Stomach (tissue), 9 donors: ENCODE data around the gene TTC8. TPM values are rescaled to one million over a fixed set of nuclear protein-coding genes. Genes with fewer than 3 reads are reported as not detected.

Experiments used
- DNase-seq, 2 donors: peaks; one replicate each; pipeline versions ENCODE4 v3.0.0 to v3.0.0-alpha.2; 2013 to 2019
- H3K27ac ChIP-seq, 5 donors: fragments of 200-600 bp in 4 of 5; sonication (generic) in 4 of 5; one replicate each; pipeline ENCODE4 v1.5.1; 2013 to 2019; ENCODE audit warnings: mild to moderate bottlenecking in 1 of 5, moderate library complexity in 1 of 5
- H3K27me3 ChIP-seq, 3 donors: fragments of 200-600 bp; sonication (generic); one replicate each; pipeline ENCODE4 v1.5.1; 2017 to 2019; ENCODE audit warnings: mixed run types in 1 of 3
- H3K36me3 ChIP-seq, 4 donors: fragments of 200-600 bp; sonication (generic); 1 replicate in 3 of 4; 2 replicates in 1 of 4; pipeline ENCODE4 v1.5.1; 2016 to 2019
- H3K4me1 ChIP-seq, 4 donors: fragments of 200-600 bp; sonication (generic); one replicate each; pipeline ENCODE4 v1.5.1; 2016 to 2019
- H3K4me3 ChIP-seq, 4 donors: fragments of 200-600 bp; sonication (generic) in 3 of 4; one replicate each; pipeline ENCODE4 v1.5.1; 2016 to 2019; ENCODE audit warnings: mild to moderate bottlenecking in 1 of 4
- H3K9me3 ChIP-seq, 4 donors: fragments of 200-600 bp; sonication (generic); one replicate each; pipeline ENCODE4 v1.5.1; 2016 to 2019
- EP300 ChIP-seq: sonication (generic); formaldehyde crosslinking; IDR thresholded peaks from one replicate; pipeline ENCODE4 v1.6.1; 2017; ENCODE audit warnings: antibody characterized with exemption
- POLR2A ChIP-seq, 4 donors: fragments of 450-650 bp; IDR thresholded peaks; one replicate each; pipeline ENCODE4 v1.6.1; 2016; ENCODE audit warnings: antibody characterized with exemption in 4 of 4, control low read depth in 2 of 4, mild to moderate bottlenecking in 1 of 4, moderate library complexity in 1 of 4
- POLR2AphosphoS5 ChIP-seq, 3 donors: sonication (generic); formaldehyde crosslinking; IDR thresholded peaks; one replicate each; pipeline ENCODE4 v1.6.1; 2016; ENCODE audit warnings: antibody characterized with exemption in 3 of 3
- WGBS, 5 donors: extraction: QIAGEN DNeasy Blood & Tissue Kit in 3 of 5; methylation state at CpG; one replicate each; pipeline versions ENCODE4 v1.1.5 to v1.1.7; 2013 to 2018; 5-methylcytosine and 5-hydroxymethylcytosine counted together
- intact Hi-C: fragments of 100-400 bp; cut with DNase I; formaldehyde crosslinking; loops from one replicate; pipeline ENCODE4 v1.15.1; 2023; ENCODE audit warnings: low total_unique reads
- polyA plus RNA-seq, 3 donors: library from polyadenylated mRNA; stranded (reverse); fragments of 200-250 nt; gene quantifications; one replicate each; pipeline ENCODE4 v1.2.3, GENCODE V29; 2013
- total RNA-seq, 5 donors: library from RNA; depleted of rRNA; stranded (reverse); fragments of >200 nt; gene quantifications; one replicate each; pipeline versions ENCODE4 v1.1.0 to v1.2.3, GENCODE V29; 2014 to 2016
- TF ChIP-seq, protein P1 (sequence below), 7 experiments: fragments of 450-650 bp in 4 of 7; fragments of 200-600 bp in 3 of 7; sonication (generic) in 3 of 7; IDR thresholded peaks; one replicate each; pipeline ENCODE4 v1.5.1; 2016 to 2019; ENCODE audit warnings: antibody characterized with exemption in 7 of 7, control low read depth in 2 of 7, mild to moderate bottlenecking in 1 of 7
- donor health status: healthy with polysubstance abuse.
- donor health status: Bipolar disorder and iron deficiency.
- donor health status: healthy.

TTC8 gene
- total and polyA plus RNA-seq, 8 donors: 2.7 to 53.1 (median 8.7) TPM; not detected in 1

- DNase-seq: no peak
- intact Hi-C loops: no loop called here
- TF ChIP-seq POLR2A (IDR thresholded peaks at IDR 0.05): no peak
- TF ChIP-seq EP300: no peak
- TF ChIP-seq, protein P1, sequence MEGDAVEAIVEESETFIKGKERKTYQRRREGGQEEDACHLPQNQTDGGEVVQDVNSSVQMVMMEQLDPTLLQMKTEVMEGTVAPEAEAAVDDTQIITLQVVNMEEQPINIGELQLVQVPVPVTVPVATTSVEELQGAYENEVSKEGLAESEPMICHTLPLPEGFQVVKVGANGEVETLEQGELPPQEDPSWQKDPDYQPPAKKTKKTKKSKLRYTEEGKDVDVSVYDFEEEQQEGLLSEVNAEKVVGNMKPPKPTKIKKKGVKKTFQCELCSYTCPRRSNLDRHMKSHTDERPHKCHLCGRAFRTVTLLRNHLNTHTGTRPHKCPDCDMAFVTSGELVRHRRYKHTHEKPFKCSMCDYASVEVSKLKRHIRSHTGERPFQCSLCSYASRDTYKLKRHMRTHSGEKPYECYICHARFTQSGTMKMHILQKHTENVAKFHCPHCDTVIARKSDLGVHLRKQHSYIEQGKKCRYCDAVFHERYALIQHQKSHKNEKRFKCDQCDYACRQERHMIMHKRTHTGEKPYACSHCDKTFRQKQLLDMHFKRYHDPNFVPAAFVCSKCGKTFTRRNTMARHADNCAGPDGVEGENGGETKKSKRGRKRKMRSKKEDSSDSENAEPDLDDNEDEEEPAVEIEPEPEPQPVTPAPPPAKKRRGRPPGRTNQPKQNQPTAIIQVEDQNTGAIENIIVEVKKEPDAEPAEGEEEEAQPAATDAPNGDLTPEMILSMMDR (IDR thresholded peaks at IDR 0.05): no peak
- no peak for TF ChIP-seq POLR2AphosphoS5 (IDR thresholded peaks at IDR 0.05)
- Histone ChIP-seq H3K27ac (no peak overlapping the region), H3K9me3 (no peaks in the 10 kb centered on the region), H3K4me3 (no peak overlapping the region), H3K4me1 (peaks cover 0 to 20% (median 14%) of the 10 kb centered on the region in 4 donors), H3K27me3 (peaks cover 0 to 5% (median 0%) of the 10 kb centered on the region in 3 donors), H3K36me3 (no peaks in the 10 kb centered on the region)
- 57 to 66% (median 65%) methylated on average over 2 of the region's 2 CpGs for WGBS, 5 donors
These were observed 2.6 kb upstream of the TTC8 start for GRCh38 chr14:88821888-88822287.

DNA sequence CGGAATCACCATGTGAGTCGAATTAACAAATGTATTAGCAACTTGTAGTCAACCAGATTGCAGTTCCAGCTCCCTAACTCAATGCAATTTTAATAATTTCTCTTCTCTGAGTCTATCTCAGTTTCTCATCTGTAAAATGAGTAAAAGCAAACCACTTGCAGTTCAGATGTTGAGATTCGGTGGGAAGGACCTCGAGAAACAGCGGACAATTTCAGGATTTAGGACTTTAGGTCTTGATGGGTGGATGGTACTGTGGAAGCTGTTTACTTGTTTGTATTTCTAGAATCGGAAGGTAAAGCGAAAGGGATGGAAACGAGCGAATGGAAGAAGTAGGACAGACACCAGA lies 510 bp upstream of the TTC8 start:
- peaks cover 0 to under 1% (median 0%) of the 10 kb centered on the region in 3 donors for H3K27me3 ChIP-seq
- TF ChIP-seq EP300 (no peak), POLR2AphosphoS5 (IDR thresholded peaks at IDR 0.05) (no peak), POLR2A (IDR thresholded peaks at IDR 0.05) (no peak)
- TF ChIP-seq, protein P1 (IDR thresholded peaks at IDR 0.05): no peak
- H3K9me3 ChIP-seq: no peaks in the 10 kb centered on the region
- intact Hi-C loops: no loop called here
- no peaks in the 10 kb centered on the region for H3K36me3 ChIP-seq
- no peak for DNase-seq
- peak overlapping the region; percentile 69 to 87 (median 80) for H3K4me3 ChIP-seq
- 6 to 7% (median 6%) methylated on average over 9 of the region's 9 CpGs for WGBS, 5 donors
- H3K4me1 ChIP-seq: peaks cover 0 to 23% (median 14%) of the 10 kb centered on the region in 4 donors
- peak overlapping the region; percentile 77 to 91 (median 86) for H3K27ac ChIP-seq

DNA sequence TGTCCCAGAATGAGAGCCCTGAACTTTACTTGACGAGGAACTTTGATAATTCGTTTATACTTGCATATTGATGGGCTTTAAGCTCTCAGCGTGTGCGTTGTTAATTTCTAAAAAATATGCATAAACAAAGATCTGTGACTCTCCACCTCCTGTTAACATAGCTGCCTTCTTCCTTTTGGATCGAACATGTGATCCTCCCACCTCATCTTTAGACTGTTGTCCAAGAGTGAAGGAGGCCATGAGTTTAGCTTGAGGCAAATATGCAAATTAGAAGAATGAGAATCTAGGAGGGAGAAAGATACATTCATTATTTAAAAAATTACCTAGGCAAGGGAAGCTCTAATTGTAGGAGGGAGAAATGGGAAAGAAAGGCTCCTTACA lies 617 bp downstream of the TTC8 start:
- WGBS, 5 donors: 1 to 8% (median 7%) methylated on average over 5 of the region's 5 CpGs
- H3K4me3 ChIP-seq: peak overlapping the region; percentile 69 to 87 (median 80)
- no peaks in the 10 kb centered on the region for H3K9me3 ChIP-seq
- peak in 1 of 2 donors; percentile 14 for DNase-seq
- no peaks in the 10 kb centered on the region for H3K27me3 ChIP-seq
- intact Hi-C loops: no loop called here
- no peak for TF ChIP-seq POLR2A (IDR thresholded peaks at IDR 0.05)
- TF ChIP-seq POLR2AphosphoS5 (IDR thresholded peaks at IDR 0.05): no peak
- TF ChIP-seq EP300: no peak
- TF ChIP-seq, protein P1 (IDR thresholded peaks at IDR 0.05): no peak
- peak overlapping the region; percentile 77 to 91 (median 86) for H3K27ac ChIP-seq
- H3K4me1 ChIP-seq: peaks cover 0 to 32% (median 18%) of the 10 kb centered on the region in 4 donors
- no peaks in the 10 kb centered on the region for H3K36me3 ChIP-seq

- DNase-seq: peak in 1 of 2 donors; percentile 25
- peak overlapping the region in 3 of 4 donors; percentile 69 to 87 (median 82) for H3K4me3 ChIP-seq
- H3K4me1 ChIP-seq: peaks cover 0 to 32% (median 18%) of the 10 kb centered on the region in 4 donors
- intact Hi-C loops: no loop called here
- no peaks in the 10 kb centered on the region for H3K36me3 ChIP-seq
- 91 to 97% (median 94%) methylated on average over 9 of the region's 9 CpGs for WGBS, 5 donors
- no peaks in the 10 kb centered on the region for H3K27me3 ChIP-seq
- TF ChIP-seq POLR2AphosphoS5 (IDR thresholded peaks at IDR 0.05) (no peak), POLR2A (IDR thresholded peaks at IDR 0.05) (no peak), EP300 (no peak)
- TF ChIP-seq, protein P1 (IDR thresholded peaks at IDR 0.05): no peak
- H3K27ac ChIP-seq: no peak overlapping the region
- H3K9me3 ChIP-seq: no peaks in the 10 kb centered on the region
These were observed 1.1 kb downstream of the TTC8 start for GRCh38 chr14:88825503-88825902.
